Memory B cell (primary cell): ENCODE measurements around the gene PRR13.
A peak's percentile ranks its signal among the peaks of the same experiment; 100 is the strongest.
"Not testable (repeated sequence)": the region's sequence is repeated elsewhere in the genome, so short reads cannot be mapped to it uniquely, and the experiment has no call there.

Experiments used
- ATAC-seq: fragments of 150-1000 bp; cut with Tn5 transposase; 2 replicates; pipeline ENCODE4 v1.10.0; 2021; ENCODE audit warnings: low read depth, mild to moderate bottlenecking, moderate library complexity
- DNase-seq, 2 donors: peaks; one replicate each; pipeline ENCODE4 v3.0.0; 2022; ENCODE audit warnings: low spot score in 2 of 2
- H3K27ac Mint-ChIP-seq: one replicate; pipeline ENCODE4 v1.8.0; 2022; ENCODE audit warnings: mild to moderate bottlenecking, moderate library complexity, mixed read lengths
- H3K27me3 Mint-ChIP-seq: one replicate; pipeline ENCODE4 v1.8.0; 2022; ENCODE audit warnings: mixed read lengths
- H3K36me3 Mint-ChIP-seq: one replicate; pipeline ENCODE4 v1.8.0; 2022; ENCODE audit warnings: mild to moderate bottlenecking, mixed read lengths
- H3K4me1 Mint-ChIP-seq: one replicate; pipeline ENCODE4 v1.8.0; 2022; ENCODE audit warnings: mixed read lengths
- H3K4me3 Mint-ChIP-seq: one replicate; pipeline ENCODE4 v1.8.0; 2022; ENCODE audit warnings: mild to moderate bottlenecking, moderate library complexity, mixed read lengths
- H3K9me3 Mint-ChIP-seq: one replicate; pipeline ENCODE4 v1.8.0; 2022; ENCODE audit warnings: mixed read lengths

PRR13 gene

DNA sequence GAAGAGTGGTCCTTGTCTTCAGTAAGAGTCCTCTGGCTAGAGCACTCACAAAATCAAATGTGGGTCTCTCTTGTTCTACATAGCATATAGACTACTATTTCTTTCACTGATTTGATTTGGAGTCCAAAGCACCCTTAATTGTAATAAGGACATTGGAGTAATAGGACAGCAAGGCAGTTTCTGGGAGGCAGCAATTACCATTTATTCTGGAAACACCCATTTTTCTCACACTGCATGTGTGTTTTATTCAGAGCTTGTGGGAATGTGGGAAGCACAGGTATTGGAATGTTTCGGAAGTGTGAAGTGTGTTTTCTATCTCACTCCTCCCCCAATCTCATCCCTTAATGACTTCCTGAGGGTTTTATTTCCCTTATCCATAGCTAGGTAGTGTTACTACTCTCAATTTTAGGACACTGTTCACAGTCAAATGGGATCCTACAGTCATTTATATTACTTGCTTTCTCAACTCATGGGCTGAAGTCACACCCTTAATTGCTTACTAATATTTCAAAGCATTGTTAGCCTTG, 30.6 kb downstream of the PRR13 start:
- no peak for DNase-seq
- no peak overlapping the region for H3K27ac Mint-ChIP-seq
- H3K27me3 Mint-ChIP-seq: no peaks in the 10 kb centered on the region
- ATAC-seq: no peak
- peaks cover 13% of the 10 kb centered on the region for H3K4me1 Mint-ChIP-seq
- H3K9me3 Mint-ChIP-seq: no peaks in the 10 kb centered on the region
- no peak overlapping the region for H3K4me3 Mint-ChIP-seq
- peaks cover 39% of the 10 kb centered on the region for H3K36me3 Mint-ChIP-seq

- Mint-ChIP-seq H3K9me3 (no peaks in the 10 kb centered on the region), H3K27me3 (no peaks in the 10 kb centered on the region), H3K27ac (peak overlapping the region; percentile 14), H3K4me1 (peaks cover 13% of the 10 kb centered on the region), H3K4me3 (no peak overlapping the region), H3K36me3 (peaks cover 36% of the 10 kb centered on the region)
- ATAC-seq: no peak
- no peak for DNase-seq
Measured at GRCh38 chr12:53474077-53474476, 32.5 kb downstream of the PRR13 start.

DNA sequence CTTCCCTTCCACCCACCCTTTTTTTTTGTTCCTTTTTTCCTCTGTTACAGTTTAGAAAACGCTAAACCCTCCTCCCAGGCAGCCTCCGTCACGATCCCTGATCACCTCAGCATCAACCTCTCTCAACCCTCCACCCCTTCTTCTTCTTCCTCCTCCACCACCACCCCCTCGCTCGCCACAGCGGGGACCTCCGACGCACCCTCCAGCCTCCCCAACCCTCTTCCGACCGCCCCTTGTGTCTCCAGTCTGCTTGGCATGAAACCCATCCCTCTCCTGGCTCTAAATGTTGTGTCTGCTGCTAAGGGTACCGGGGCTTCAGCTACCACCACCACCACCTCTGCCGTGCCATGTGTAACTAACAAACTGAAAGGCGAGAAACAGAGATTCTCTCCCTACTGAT, 33.3 kb downstream of the PRR13 start:
- no peaks in the 10 kb centered on the region for H3K9me3 Mint-ChIP-seq
- ATAC-seq: no peak
- H3K27me3 Mint-ChIP-seq: no peaks in the 10 kb centered on the region
- peak overlapping the region; percentile 14 for H3K27ac Mint-ChIP-seq
- no peak overlapping the region for H3K4me3 Mint-ChIP-seq
- no peak for DNase-seq
- H3K4me1 Mint-ChIP-seq: peaks cover 14% of the 10 kb centered on the region
- peaks cover 42% of the 10 kb centered on the region for H3K36me3 Mint-ChIP-seq

DNA sequence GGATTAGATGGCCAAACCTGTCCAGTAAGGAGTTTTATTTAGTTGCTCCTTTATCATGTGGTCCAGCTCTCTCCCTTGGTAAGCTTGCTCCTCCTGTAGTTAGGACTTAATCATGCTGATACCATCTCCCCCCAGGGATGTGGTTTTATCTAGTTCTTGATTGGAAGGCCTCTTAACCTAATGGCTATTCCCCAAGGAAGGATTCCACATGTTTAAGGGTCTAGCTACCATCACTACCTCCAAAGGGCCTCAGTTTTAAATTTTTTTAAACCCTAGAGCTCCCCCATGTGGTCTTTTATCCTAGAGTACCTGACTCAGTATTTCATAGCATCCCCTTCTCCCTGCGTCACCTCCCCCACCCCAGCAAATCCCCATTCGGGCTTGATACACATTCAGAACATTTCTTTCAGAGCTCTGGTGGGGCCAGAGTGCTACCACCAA, 35.3 kb downstream of the PRR13 start:
- DNase-seq (no peak), ATAC-seq (peak; percentile 41)
- no peak overlapping the region for H3K4me3 Mint-ChIP-seq
- peaks cover 13% of the 10 kb centered on the region for H3K4me1 Mint-ChIP-seq
- no peaks in the 10 kb centered on the region for H3K27me3 Mint-ChIP-seq
- H3K36me3 Mint-ChIP-seq: peaks cover 37% of the 10 kb centered on the region
- H3K27ac Mint-ChIP-seq: peak overlapping the region; percentile 78
- no peaks in the 10 kb centered on the region for H3K9me3 Mint-ChIP-seq

DNA sequence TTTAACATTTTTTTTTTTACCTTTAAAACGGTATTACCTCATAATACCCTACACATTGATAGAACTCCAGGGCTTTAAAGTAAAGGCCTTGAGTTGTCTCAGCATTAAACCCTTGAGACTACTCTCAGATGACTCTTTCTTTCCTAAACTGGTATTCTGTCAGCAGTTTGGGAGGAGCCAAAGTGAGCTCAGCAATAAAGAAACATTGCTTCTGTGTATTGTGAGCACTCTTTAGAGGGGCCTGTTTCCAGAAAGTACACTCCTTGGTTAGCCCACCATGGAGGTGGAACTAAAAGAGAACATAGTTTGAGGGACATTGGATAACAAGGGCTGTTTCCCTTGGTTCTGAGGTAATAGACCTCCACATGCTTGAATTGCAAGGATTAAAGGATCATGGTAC, 37.3 kb downstream of the PRR13 start:
- Mint-ChIP-seq H3K27me3 (no peaks in the 10 kb centered on the region), H3K4me3 (no peak overlapping the region), H3K36me3 (peaks cover 35% of the 10 kb centered on the region), H3K9me3 (no peaks in the 10 kb centered on the region), H3K4me1 (peaks cover 19% of the 10 kb centered on the region), H3K27ac (no peak overlapping the region)
- DNase-seq (no peak), ATAC-seq (no peak)

GRCh38 chr12:53479331-53479730, 37.8 kb downstream of the PRR13 start:
- ATAC-seq: no peak
- no peak overlapping the region for H3K27ac Mint-ChIP-seq
- H3K4me1 Mint-ChIP-seq: peaks cover 19% of the 10 kb centered on the region
- no peak overlapping the region for H3K4me3 Mint-ChIP-seq
- peaks cover 33% of the 10 kb centered on the region for H3K36me3 Mint-ChIP-seq
- no peaks in the 10 kb centered on the region for H3K9me3 Mint-ChIP-seq
- H3K27me3 Mint-ChIP-seq: no peaks in the 10 kb centered on the region
- no peak for DNase-seq

DNA sequence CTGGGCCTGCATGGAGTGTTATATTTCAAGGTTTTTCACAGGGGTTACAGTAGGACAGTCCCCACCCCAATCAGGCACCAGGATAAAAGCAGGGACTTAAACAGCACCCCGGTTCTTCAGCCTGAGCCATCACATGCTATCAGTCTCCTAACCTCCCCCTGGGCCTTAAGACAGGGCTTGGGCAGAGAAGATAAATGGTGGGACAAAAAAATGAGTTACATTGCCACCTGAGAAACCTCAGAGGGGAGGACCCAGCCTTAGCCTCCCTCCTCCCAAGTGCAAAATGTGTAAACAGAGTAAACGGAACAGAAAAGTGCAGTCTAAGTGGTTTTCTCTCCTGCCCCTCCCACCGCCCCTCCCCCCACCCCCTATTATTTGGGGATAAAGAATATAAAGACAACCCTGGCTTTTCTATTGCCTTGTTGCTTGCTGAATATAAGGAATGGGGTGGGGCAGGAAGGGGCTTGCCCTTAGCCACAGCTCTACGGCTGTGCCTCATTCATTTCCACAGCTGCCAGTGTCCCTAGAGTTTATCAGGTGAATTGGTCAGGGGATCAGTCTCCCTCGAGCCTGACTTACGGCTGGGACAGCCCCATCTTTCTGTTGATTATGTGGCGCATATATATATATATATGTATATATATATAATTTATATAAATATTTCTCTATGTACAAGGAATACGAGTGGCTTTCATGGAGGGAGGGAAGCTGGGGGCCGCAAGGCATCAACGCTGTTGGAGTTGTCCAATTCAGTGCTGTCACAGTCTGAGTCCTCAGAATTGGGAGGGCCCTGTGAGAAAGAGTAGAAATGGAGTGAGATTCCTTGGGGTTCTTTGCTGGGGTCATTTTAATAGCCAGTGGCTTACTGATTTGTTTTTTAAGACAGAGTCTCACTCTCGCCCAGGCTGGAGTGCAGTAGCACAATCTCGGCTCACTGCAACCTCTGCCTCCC, 39.2 kb downstream of the PRR13 start:
- H3K9me3 Mint-ChIP-seq: no peaks in the 10 kb centered on the region
- no peak overlapping the region for H3K4me3 Mint-ChIP-seq
- no peak for DNase-seq
- no peak overlapping the region for H3K27ac Mint-ChIP-seq
- H3K27me3 Mint-ChIP-seq: no peaks in the 10 kb centered on the region
- H3K36me3 Mint-ChIP-seq: peaks cover 28% of the 10 kb centered on the region
- no peak for ATAC-seq
- H3K4me1 Mint-ChIP-seq: peaks cover 15% of the 10 kb centered on the region

DNA sequence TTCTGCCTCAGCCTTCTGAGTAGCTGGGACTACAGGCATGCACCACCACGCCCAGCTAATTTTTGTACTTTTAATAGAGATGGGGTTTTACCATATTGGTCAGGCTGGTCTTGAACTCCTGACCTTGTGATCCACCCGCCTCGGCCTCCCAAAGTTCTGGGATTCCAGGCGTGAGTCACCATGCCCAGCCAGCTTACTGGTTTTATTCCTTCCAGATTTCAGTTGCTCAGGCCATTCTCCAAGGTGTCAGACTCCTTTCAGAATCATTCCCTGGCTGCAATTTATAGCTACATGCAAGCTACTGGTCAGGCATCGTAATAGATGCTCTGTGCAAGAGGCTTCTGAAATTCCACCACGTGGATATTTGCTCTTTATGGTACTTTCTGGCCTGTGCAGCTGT, 39.9 kb downstream of the PRR13 start:
- H3K4me1 Mint-ChIP-seq: peaks cover 15% of the 10 kb centered on the region
- not testable (repeated sequence) for H3K9me3 Mint-ChIP-seq, ATAC-seq, H3K4me3 Mint-ChIP-seq, DNase-seq, H3K27me3 Mint-ChIP-seq, H3K27ac Mint-ChIP-seq
- H3K36me3 Mint-ChIP-seq: peaks cover 25% of the 10 kb centered on the region

DNA sequence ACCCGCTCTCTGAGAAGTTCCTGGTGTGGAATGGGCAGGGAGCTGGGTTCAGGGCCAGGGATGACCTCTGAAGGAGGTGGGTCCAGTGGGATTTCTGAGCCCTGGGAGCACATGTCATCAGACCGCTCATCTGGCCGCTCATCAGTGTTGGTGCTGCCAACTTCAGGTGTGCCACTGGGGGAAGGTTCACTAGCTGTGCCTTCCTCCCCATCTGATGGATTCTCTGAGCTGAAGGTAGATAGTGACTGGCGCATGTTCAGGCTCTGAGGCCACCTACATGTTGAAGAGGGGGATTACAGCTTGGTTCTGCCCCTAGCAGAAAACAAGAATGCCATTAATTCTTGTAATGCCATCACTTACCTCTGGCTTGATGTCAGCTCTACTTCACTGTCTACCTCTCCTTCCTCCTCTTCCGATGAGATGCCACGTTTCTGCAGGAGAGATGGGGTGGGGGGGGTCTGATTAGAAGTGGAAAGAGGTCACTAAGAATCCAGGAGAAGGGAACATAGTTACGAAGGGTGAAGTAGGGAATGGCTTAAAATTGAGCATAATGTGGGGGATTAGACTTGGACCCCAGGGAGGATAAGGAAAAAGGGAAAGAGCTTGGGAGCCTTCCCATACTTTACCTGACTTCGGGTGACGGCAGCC, 40.5 kb downstream of the PRR13 start:
- DNase-seq (no peak), ATAC-seq (peak; percentile 71)
- no peaks in the 10 kb centered on the region for H3K9me3 Mint-ChIP-seq
- H3K27me3 Mint-ChIP-seq: no peaks in the 10 kb centered on the region
- peaks cover 19% of the 10 kb centered on the region for H3K36me3 Mint-ChIP-seq
- H3K4me1 Mint-ChIP-seq: peaks cover 15% of the 10 kb centered on the region
- no peak overlapping the region for H3K4me3 Mint-ChIP-seq
- no peak overlapping the region for H3K27ac Mint-ChIP-seq

GRCh38 chr12:53482626-53483168, 41.2 kb downstream of the PRR13 start:
- H3K27ac Mint-ChIP-seq: no peak overlapping the region
- peaks cover 15% of the 10 kb centered on the region for H3K4me1 Mint-ChIP-seq
- no peaks in the 10 kb centered on the region for H3K27me3 Mint-ChIP-seq
- no peaks in the 10 kb centered on the region for H3K9me3 Mint-ChIP-seq
- peaks cover 17% of the 10 kb centered on the region for H3K36me3 Mint-ChIP-seq
- no peak for ATAC-seq
- no peak overlapping the region for H3K4me3 Mint-ChIP-seq
- DNase-seq: no peak

DNA sequence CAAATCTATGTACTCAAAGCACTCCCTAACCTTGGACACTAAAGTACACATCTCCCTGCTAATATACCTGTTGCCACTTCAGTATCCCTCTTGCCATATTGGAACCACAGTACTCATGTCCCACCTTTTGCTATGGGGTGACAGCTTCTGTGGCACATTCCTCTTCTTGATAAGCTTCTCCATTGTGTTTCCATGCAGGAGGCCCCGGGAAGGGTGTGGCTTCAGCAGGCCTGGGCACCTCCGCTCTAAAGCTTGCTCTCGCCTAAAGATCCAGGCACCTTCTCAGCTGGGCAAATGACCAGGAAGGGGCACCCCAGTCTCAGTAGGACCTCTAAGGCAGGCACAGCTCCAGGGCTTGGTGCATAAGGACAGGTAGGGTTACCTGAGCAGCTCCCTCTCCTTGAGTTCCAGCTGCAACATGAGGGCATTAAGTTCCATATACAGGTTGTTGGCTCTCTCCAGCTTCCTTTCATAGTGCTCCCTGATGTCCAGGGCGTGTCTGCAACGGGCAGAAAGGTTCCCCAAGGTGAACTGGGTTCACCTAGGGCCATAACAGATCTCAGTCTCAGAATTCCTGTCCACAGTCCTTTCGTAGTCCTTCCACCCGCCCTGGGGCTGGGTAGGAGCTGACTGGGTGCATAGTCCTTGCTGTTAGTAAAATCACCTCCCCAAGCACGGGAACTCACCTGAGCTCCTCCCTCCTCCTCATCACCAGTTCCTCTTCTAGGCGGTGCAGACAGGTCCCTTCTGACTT, 41.9 kb downstream of the PRR13 start:
- H3K36me3 Mint-ChIP-seq: peaks cover 17% of the 10 kb centered on the region
- ATAC-seq (peak; percentile 63), DNase-seq (no peak)
- peak overlapping the region; percentile 47 for H3K27ac Mint-ChIP-seq
- no peaks in the 10 kb centered on the region for H3K9me3 Mint-ChIP-seq
- peaks cover 15% of the 10 kb centered on the region for H3K4me1 Mint-ChIP-seq
- no peak overlapping the region for H3K4me3 Mint-ChIP-seq
- H3K27me3 Mint-ChIP-seq: no peaks in the 10 kb centered on the region

DNA sequence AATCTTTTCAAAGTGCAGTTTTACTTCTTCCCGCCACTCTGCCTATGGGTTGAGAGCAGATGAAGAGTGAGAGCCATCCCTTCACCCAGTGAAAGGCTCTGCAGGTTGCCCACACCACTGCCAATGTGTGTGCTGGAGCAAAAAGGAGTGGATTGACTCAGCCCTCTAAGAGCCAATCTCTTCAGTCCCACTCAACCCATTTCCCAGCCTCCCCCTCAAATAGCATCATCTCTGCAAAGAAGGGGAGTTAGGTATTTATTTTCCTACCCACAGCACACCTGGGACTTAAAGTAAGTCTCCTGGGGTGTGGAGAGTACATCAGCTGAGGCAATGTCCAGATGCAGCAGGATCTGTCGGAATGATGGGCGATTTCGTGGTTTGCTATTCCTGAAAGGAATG, 42.4 kb downstream of the PRR13 start:
- H3K27me3 Mint-ChIP-seq: no peaks in the 10 kb centered on the region
- DNase-seq (no peak), ATAC-seq (no peak)
- peaks cover 15% of the 10 kb centered on the region for H3K4me1 Mint-ChIP-seq
- peak overlapping the region; percentile 47 for H3K27ac Mint-ChIP-seq
- peaks cover 14% of the 10 kb centered on the region for H3K36me3 Mint-ChIP-seq
- no peak overlapping the region for H3K4me3 Mint-ChIP-seq
- no peaks in the 10 kb centered on the region for H3K9me3 Mint-ChIP-seq

DNA sequence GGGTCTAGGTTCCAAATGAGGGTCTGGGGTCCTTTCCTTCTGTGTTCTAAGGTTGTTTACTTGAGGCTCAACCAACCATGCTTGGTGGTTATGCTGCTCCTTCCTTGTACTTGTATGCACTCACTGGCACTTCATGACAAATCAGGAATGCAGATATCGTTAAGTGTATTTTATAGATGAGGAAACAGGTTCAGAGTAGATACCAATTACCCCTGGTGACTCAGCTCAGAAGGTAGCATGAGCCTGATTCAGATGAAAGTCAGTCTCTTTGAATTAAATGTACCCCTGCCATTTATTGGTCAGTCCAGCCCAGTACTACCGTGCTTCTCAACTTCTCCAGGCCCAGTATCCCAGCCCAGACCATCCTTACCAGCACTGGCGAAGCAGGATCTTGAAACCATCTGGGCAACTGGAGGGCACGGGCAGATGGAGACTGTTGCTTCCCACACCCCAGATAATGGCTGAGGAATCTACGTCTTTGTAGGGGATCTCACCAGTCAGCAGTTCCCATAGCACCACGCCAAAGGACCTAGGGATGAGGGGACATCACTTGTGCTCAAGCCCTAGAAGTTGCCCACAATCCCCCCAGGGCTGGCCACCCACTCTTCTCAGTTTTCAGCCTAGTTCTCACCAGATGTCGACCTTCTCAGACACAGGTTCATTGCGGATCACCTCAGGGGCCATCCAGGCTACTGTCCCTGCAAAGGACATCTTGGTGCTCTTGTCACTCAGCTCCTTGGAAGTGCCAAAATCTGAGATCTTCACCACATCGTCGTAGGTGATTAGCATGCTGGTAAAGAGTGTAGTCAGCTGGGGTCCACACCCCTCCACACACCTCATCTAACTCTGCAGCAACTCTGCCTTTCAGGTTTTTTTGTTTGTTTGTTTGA, 43.4 kb downstream of the PRR13 start:
- Mint-ChIP-seq H3K27ac (peak overlapping the region; percentile 41), H3K4me1 (peaks cover 13% of the 10 kb centered on the region), H3K27me3 (no peaks in the 10 kb centered on the region), H3K36me3 (peaks cover 7% of the 10 kb centered on the region), H3K4me3 (no peak overlapping the region), H3K9me3 (no peaks in the 10 kb centered on the region)
- DNase-seq (no peak), ATAC-seq (no peak)
